Midbrain (tissue), 1 donor: ENCODE results near the gene MED16.
"Not testable (repeated sequence)": the region's sequence is repeated elsewhere in the genome, so short reads cannot be mapped to it uniquely, and the experiment has no call there.

Experiments
- DNase-seq: peaks from one replicate; lab custom pipeline; 2025; lab: John Stamatoyannopoulos, UW

The MED16 gene

DNA sequence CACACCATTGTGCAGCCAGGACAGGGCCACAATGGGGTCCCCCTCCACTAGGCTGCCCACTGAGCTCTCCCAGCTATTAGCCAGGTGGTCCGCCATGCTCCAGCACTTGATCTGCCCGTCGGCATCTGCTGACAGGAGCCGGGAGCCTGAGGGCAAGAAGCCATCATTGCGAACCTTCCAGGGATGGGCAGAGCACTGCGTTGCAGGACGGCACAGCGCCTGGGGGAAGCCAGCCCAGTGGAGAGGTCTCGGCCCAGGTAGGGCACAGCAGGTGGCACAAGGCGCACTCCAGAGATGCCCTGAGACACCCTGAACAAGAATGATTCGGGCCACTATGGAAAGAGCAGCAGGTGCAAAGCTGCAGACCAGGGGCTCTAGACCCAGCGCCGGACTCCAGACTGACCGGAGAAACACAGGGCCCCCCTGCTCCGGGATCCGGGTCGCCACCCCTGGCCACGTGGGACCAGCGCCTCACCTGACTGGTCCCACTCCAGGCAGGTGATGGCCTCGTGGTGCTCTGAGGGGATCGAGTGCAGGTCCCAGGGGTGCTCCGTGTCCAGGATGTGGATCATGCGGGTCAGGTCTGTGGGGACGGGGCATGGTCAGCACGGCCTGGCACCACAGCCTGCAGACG lies 3.2 kb downstream of the MED16 start:
- no peak for DNase-seq

DNA sequence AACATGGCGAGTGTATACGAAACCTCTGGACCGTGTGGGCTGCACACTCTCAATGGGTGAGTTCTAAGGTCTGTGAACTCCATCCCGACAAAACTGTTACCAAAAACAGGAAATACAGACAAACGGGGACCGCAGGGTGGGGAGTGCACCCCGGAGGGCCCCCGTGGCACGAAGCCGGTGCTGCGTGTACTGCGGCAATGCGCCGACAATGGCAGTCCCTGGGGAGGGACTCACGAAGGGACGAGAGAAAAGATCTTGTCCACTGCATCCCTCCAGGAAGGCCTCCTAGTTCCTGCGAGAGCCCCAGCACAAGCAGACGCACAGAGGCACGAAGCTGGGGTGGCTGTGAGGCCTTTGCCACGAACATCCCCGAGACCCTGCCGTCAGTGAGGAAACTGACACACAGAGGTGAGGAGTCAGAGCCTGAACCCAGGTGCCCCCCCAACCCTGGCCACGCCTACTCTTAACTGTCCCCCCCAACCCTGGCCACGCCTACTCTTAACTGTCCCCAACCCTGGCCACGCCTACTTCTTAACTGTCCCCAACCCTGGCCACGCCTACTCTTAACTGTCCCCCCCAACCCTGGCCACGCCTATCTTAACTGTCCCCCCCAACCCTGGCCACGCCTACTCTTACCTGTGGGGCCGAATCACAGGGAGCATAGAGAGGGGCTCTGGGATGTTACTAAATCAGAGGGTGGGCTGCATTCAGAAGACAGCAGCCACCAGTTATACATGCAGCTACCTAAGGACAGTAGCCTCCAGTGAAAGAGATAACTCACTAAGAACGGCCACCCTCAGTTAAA lies 4.2 kb downstream of the MED16 start:
- no peak for DNase-seq

DNA sequence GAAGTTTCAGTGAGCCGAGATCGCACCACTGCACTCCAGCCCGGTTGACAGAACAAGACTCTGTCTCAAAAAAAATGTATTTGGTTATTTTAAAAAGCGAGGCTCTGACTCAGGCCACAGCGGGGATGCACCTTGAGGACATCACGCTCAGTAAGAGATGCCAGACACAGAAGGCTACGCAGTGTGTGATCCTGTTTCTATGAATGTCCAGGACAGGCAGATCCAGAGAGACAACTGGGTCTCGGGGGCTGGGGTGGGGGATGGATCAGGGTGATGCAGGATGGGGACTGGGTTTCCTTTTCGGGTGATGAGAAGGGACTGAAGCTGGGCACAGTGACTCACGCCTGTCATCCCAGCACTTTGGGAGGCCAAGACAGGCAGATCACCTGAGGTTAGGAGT lies 5.4 kb downstream of the MED16 start:
- no peak for DNase-seq

DNA sequence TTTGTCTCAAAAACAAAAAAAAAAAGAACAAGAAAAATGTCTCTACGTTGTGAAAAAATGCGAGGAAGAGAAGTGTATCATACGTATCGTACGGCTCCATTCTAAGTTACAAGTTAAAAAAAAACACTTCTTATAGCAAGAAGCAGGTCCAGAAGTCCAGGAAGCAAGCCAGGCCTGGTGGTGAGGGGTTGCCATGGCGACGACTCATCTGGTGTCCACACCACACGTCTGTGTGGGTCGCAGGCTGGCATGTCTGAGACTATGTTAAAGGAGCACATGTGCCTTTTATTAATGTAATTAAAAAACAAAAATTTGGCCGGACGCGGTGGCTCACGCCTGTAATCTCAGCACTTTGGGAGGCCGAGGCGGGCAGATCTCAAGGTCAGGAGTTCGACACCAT lies 5.9 kb downstream of the MED16 start:
- DNase-seq: no peak

DNA sequence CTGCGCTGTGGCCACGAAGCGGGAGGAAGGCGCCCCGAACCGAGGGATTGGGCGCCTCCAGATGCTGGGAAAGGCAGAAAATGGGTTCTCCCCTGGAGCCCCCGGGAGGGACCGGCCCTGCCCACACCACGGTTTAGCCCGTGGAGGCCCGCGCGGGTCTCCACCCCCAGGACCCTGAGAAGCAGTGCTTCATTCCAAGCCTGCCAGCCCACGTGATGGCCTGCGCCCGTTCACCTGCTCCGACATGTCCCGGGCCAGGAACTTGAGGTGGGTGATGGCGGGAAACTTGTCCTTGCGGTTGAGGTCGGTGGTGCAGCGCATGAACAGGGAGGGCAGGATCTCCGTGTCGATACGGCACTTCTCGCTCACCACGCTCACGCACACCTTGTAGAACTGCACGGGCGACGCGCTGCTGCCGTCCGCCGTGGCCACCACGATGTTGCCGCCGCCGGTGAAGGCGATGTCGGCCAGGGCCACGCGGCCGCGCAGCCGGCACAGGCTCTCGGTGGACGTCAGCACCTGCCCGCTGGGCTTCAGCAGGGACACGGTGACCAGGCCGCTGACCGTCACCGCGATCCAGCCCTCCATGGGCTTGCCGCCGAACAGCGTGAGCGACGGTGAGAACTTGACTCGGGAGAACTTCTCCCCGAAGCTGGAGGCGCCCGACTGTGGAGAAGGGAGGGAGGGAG lies 7.3 kb downstream of the MED16 start:
- DNase-seq: no peak

DNA sequence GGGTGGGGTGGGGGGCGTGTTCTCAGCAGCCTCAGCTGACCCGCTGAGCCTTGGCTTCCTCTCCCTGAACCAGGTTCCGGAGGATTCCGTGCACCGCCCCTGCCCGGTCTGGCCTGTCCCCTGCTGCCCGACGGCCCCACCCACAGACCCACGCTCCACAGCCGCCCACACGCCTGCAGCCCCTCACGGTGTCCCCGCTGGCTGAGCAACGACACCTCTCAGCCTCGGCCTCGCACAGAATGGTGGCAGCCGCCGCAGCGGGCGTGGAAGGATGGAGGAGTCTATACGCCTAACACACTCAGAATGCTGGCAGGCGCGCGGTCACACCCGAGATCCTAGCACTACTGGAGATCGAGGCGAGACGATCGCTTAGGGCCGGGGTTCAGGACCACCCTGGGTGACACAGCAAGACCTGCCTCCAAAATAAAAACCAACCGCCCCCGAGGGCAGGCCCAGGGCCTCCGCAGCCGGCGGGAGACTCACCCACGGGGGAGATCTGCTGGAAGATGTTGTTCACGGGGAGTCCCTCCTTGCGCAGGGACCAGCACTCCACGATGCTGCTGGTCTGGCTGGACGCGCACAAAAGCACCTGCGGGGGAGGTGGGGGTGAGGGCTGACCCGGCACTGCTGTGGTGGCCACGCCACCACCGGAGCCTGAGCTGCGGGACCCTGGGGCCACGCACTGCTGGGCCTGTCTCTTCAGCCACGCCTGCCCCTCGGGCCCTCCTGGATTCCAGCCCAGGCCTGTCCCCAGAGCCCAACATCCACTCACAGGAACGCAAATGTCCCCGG lies 8.4 kb downstream of the MED16 start:
- DNase-seq: no peak

DNA sequence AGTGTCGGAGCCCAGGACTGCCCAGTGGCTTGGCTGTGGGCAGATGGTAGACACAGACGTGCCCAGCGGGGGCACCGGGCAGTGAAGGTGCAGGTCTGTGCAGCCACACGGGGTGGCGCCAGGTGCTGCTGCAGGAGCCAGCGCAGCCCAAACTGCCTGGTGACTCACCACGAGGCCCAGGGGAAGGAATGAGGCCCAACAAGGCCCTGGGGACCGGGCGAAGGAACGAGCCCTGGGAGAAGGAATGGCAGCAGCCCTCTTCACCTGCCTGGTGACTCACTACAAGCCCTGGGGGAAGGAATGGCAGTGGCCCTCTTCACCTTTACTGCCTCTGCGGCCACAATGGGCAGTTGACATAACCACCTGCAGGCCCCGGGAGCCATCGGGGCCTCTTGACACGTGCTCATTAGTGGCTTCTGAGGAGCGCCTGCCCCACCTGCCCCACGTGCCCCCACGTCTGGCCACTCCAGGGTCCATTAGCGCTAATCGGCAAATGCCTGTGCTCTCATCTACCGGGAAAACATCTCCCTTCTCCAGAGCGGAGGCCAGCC lies 9.3 kb downstream of the MED16 start:
- DNase-seq: no peak

DNA sequence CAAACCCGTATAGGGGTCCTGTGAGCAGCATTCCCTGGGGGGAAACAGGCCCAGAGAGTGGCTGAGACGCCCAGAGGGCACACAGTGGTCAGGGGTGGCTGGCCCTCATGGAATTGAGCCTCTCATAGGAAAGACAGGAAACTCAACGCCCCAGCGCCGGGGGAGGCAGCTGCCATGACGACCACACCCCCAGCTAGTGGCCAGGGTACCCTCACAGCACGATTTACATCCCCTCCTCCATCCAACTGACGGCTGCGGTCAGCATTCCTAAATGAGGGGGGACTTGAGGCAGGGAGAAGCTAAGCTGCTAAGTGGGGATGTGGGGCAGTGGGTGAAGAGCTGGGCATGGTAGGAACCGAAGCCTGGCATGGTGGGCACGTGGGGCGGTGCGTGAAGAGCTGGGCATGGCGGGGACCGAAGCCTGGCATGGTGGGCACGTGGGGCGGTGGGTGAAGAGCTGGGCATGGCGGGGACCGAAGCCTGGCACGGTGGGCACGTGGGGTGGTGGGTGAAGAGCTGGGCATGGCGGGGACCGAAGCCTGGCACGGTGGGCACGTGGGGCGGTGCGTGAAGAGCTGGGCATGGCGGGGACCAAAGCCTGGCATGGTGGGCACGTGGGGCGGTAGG lies 10.0 kb downstream of the MED16 start:
- no peak for DNase-seq

DNA sequence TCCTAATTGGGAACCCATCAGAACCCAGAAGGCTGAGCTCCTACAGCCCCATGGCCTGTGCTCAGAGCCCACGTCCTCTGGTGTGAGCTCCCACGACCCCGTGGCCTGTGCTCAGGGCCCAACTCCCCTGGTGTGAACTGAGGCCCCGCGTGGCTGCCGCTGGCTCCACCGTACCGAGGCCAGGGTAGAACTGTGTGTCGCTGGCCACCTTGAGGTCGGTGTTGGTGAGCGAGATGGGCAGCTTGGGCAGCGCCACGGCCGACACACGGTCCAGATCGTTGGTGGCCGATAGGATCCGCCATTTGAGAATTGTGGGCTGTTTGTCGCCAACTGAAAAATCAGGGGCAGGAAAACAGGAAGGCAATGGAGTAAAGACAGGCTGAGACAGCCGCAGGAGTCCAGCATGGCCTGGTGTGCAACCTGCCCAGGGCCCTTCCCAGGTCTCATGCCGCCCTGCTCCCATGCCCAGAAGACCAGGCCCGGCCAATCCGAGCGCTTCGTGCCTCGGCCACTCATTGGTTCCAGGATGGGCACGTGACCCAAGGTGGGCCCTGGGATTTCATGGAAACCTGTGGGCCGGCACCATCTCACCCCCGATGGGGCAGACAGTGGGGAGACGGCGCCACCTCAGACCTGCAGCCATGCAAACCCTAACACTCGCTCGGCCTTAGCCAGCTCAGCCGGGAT lies 11.5 kb downstream of the MED16 start:
- DNase-seq: no peak

DNA sequence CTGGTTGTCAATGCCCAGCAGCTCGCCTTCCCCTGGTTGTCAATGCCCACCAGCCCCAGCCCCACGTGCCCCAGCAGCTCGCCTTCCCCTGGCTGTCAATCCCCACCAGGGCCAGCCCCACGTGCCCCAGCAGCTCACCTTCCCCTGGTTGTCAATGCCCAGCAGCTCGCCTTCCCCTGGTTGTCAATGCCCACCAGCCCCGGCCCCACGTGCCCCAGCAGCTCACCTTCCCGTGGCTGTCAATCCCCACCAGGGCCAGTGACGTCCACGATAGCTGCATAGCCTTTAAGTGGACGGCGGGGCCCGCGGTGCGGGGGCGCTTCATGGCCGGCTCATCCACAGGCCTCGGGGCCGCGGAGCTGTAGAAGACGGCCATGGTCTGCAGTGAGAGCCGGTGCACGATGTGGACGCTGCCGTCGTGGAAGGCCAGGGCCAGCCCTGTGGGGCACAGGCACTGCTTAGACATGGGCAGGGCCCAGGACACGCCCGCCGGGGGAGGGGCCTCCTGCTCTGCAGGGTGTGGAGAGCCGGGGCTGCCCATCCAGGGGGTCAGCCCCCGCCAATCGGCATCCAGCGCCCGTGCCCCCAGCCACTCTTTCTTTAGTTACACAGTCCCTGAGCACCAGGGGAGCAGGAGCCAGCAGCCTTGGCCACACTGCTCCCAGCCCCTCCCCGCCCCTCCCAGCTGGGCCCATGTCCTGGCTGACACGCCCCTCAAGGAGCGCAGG lies 13.1 kb downstream of the MED16 start:
- DNase-seq: no peak

DNA sequence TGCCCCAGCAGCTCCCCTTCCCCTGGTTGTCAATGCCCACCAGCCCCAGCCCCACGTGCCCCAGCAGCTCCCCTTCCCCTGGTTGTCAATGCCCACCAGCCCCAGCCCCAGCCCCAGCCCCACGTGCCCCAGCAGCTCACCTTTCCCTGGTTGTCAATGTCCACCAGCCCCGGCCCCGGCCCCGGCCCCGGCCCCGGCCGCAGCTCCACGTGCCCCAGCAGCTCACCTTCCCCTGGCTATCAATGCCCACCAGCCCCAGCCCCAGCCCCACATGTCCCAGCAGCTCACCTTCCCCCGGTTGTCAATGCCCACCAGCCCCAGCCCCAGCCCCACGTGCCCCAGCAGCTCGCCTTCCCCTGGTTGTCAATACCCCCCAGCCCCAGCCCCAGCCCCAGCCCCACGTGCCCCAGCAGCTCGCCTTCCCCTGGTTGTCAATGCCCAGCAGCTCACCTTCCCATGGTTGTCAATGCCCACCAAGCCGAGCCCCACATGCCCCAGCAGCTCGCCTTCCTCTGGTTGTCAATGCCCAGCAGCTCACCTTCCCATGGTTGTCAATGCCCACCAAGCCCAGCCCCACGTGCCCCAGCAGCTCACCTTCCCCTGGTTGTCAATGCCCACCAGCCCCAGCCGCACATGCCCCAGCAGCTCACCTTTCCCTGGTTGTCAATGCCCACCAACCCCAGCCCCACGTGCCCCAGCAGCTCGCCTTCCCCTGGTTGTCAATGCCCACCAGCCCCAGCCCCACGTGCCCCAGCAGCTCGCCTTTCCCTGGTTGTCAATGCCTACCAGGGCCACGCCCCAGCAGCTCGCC lies 14.0 kb downstream of the MED16 start:
- not testable (repeated sequence) for DNase-seq

DNA sequence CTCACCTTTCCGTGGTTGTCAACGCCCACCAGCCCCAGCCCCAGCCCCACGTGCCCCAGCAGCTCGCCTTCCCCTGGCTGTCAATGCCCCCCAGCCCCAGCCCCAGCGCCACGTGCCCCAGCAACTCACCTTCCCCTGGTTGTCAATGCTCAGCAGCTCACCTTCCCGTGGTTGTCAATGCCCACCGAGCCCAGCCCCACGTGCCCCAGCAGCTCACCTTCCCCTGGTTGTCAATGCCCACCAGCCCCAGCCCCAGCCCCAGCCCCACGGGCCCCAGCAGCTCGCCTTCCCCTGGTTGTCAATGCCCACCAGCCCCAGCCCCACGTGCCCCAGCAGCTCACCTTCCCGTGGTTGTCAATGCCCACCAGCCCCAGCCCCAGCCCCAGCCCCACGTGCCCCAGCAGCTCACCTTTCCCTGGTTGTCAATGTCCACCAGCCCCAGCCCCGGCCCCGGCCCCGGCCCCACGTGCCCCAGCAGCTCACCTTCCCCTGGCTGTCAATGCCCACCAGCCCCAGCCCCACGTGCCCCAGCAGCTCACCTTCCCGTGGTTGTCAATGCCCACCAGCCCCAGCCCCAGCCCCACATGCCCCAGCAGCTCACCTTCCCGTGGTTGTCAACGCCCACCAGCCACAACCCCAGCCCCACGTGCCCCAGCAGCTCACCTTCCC lies 14.9 kb downstream of the MED16 start:
- DNase-seq: not testable (repeated sequence)

DNA sequence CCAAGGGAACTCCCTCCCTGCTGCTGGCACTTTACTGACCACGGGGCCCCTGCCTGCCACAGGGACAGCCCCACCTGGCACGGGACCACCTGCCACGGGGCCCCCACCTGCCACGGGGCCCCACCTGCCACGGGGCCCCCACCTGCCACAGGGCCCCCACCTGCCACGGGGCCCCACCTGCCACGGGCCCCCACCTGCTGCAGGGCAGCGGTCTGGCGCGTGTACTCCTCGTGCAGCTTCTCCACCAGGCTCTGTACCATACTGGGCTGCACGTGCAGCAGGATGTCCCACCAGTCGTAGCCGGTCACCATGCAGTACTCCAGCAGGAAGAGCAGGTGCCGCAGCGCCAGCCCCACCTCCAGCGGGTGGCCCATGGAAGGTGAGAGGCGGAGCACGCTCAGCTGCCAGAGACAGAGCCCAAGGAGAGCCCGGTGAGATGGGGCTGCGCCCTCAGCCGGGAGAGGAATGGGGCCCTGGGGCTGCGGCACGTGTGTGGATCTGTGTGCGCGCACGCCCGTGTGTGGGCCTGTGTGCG lies 16.1 kb downstream of the MED16 start:
- DNase-seq: no peak

DNA sequence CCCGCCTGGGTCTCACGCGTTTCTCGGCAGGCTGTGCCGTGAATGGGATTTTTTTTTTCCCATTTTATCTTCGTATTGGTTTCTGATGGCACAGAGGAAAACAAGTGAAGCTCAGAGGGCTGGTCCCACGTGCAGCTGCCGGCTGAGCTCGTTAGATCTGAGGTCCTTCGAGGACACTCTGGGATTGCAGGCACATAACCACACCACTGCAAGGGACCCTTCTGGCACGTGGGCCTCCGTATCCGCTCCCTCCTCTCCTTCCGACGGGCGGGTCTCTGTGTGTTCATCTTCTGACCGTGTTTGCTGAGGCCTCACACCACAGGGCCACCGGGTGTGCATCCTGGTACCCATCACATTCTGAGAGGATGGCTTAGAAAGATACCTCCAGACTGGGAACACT lies 16.9 kb downstream of the MED16 start:
- DNase-seq: no peak

DNA sequence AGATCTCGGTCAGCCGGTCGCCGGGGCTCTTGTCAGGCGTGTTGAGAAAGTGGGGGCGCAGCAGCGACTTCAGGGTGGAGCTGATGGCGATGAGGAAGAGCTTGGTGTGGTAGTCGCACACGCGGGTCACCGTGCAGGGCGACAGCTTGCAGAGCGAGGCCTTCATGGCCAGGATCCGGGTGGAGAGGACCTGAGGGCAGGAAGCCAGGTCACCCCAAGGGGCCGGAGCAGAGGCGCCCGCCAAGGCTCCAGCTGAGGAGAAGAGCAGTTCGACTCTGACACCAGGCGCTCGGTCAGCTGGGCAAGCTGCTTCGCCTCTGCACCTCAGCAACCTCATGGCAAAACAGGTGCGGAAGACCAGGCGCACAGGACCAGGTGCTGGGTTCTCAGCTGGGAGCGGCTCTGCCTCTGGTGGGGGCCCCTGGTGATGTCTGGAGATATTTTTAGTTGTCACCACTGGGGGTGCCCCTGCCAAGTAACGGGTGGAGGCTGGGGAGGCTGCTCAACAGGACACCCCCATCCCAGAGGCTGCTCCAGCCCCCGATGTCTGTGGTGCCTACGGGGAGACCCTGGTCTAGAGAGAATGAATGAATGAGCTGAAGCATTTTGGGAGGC lies 17.6 kb downstream of the MED16 start:
- no peak for DNase-seq

DNA sequence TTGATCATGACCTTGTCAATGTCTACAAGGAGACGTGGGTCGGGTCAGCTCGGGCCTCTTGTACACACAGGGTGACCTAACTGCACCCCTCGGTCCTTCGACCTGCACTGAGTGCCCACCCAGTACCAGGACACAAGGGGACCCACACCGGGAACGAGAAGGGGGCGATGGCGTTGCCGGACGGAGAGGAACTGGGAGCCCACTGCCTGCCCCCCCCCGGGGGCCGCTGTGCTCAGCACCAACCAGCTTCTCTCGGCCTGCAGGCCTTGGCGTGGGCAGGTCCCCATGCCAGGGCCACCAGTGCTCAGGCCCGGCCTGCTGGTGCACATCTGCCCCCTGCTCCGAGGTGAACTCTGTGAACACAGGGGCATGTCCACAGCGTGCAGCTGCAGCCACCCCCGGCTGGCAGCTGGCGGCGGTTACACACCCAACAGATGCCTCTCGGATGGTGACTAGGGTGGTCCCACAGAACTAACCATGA lies 19.4 kb downstream of the MED16 start:
- no peak for DNase-seq

DNA sequence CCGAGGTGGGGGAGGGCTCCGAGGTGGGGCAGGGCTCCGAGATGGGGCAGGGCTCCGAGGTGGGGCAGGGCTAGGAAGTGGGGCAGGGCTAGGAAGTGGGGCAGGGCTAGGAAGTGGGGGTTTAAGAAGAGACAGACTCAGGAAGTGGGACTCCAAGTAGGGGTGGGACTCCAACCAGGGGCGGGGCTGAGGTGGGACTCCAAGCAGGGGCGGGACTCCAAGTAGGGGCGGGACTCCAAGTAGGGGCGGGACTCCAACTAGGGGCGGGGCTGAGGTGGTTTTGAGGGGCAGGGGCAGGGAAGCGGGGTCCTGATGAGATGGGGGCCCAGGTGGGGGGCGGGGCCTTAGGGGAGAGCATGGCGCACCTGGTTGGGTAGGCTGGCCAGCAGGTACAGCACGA lies 19.9 kb downstream of the MED16 start:
- no peak for DNase-seq
